Hepatocyte (in vitro differentiated cells): Measurements from ENCODE around the gene UBR3. TPM values are rescaled to one million over a fixed set of nuclear protein-coding genes. Genes with fewer than 3 reads are reported as not detected.
"Not testable (repeated sequence)": the region's sequence is repeated elsewhere in the genome, so short reads cannot be mapped to it uniquely, and the experiment has no call there.

Source experiments
- DNase-seq: peaks from one replicate; pipeline ENCODE4 v3.0.0-alpha.2; 2016; ENCODE audit warnings: low spot score
- H2AFZ ChIP-seq: fragments of 200-600 bp; sonication (generic); 2 replicates; pipeline ENCODE4 v1.6.0; 2016; ENCODE audit warnings: antibody characterized with exemption, mild to moderate bottlenecking
- H3K27ac ChIP-seq: fragments of 200-600 bp; sonication (generic); 2 replicates; pipeline ENCODE4 v1.5.1; 2016; ENCODE audit warnings: mild to moderate bottlenecking
- H3K27me3 ChIP-seq: fragments of 200-600 bp; sonication (generic); 2 replicates; pipeline ENCODE4 v1.6.1; 2016
- H3K36me3 ChIP-seq: fragments of 200-600 bp; sonication (generic); replicated peaks from 2 replicates; pipeline ENCODE4 v1.5.1; 2016; ENCODE audit warnings: low read depth; ENCODE audit not compliant: insufficient read depth
- H3K4me1 ChIP-seq: fragments of 200-600 bp; sonication (generic); 2 replicates; pipeline ENCODE4 v1.5.1; 2016; ENCODE audit warnings: mild to moderate bottlenecking, moderate library complexity; ENCODE audit not compliant: insufficient read depth
- H3K4me2 ChIP-seq: fragments of 200-600 bp; sonication (generic); 2 replicates; pipeline ENCODE4 v1.6.0; 2016
- H3K4me3 ChIP-seq: fragments of 200-600 bp; sonication (generic); 2 replicates; pipeline ENCODE4 v1.5.1; 2016; ENCODE audit warnings: mild to moderate bottlenecking
- H3K79me2 ChIP-seq: fragments of 200-600 bp; sonication (generic); 2 replicates; pipeline ENCODE4 v1.6.0; 2017; ENCODE audit warnings: mild to moderate bottlenecking
- H3K9me2 ChIP-seq: fragments of 200-600 bp; sonication (generic); replicated peaks from 2 replicates; pipeline ENCODE4 v1.6.0; 2017; ENCODE audit warnings: mild to moderate bottlenecking; ENCODE audit not compliant: insufficient read depth
- H3K9me3 ChIP-seq: fragments of 200-600 bp; sonication (generic); 2 replicates; pipeline ENCODE4 v1.5.1; 2016; ENCODE audit warnings: low read depth, mild to moderate bottlenecking
- H4K20me1 ChIP-seq: fragments of 200-600 bp; sonication (generic); 2 replicates; pipeline ENCODE4 v1.6.0; 2016; ENCODE audit warnings: mild to moderate bottlenecking; ENCODE audit not compliant: insufficient read depth, poor library complexity, severe bottlenecking
- EZH2 ChIP-seq: fragments of 200-600 bp; sonication (generic); IDR thresholded peaks from 2 replicates; pipeline ENCODE4 v1.6.1; 2016; ENCODE audit warnings: antibody characterized with exemption, mild to moderate bottlenecking, borderline replicate concordance
- EZH2phosphoT487 ChIP-seq: fragments of 200-600 bp; sonication (generic); IDR thresholded peaks from one replicate; pipeline ENCODE4 v1.6.1; 2018; ENCODE audit warnings: antibody characterized with exemption, mild to moderate bottlenecking, low read depth, moderate library complexity; ENCODE audit not compliant: unreplicated experiment, severe bottlenecking
- WGBS: methylation state at CpG from one replicate; pipeline ENCODE4 v1.1.6; 2016; ENCODE audit warnings: low lambda C conversion rate; ENCODE audit errors: missing lambda C conversion rate; 5-methylcytosine and 5-hydroxymethylcytosine counted together
- polyA plus RNA-seq: library from polyadenylated mRNA; unstranded; fragments of >200 nt; fragmentation: Nextera tagmentation; extraction: Ambion mirVana; gene quantifications from 2 replicates; pipeline ENCODE4 v1.2.1, GENCODE V29; 2016
- total RNA-seq: library from RNA; depleted of rRNA; stranded (reverse); fragments of >200 nt; gene quantifications from 2 replicates; pipeline ENCODE4 v1.2.3, GENCODE V29; 2014
- TF ChIP-seq, protein P1 (sequence below): fragments of 200-600 bp; sonication (generic); IDR thresholded peaks from 2 replicates; pipeline ENCODE4 v1.5.1; 2016; ENCODE audit warnings: antibody characterized with exemption, mild to moderate bottlenecking; ENCODE audit not compliant: poor library complexity

Gene UBR3
- total and polyA plus RNA-seq, 2 experiments from 2014 or later, result 10.1 to 40.4 TPM

DNA sequence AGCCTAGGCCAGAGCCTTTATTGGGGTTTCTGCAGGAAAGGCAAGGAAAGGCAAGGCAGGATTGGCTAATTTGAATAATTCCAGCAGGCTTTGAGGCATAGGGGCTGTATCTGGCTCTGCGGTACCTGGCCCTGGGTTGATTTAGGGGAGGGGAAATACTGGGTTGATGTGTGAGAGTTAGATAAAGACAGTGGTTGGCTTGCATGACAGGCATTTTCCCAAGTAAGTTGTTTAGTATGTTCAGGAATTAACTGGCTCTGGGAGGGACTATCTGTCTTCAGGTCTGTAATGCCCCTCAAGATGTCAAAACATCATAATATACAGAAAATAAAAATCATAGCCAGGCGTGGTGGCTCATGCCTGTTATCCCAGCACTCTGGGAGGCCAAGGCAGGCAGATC is 98.7 kb downstream of the UBR3 start:
- no peak overlapping the region for H3K4me2 ChIP-seq
- no peaks in the 10 kb centered on the region for H3K9me2 ChIP-seq
- H4K20me1 ChIP-seq, result no peaks in the 10 kb centered on the region
- 98% methylated on average over 2 of the region's 2 CpGs for WGBS
- no peaks in the 10 kb centered on the region for H3K9me3 ChIP-seq
- H3K36me3 ChIP-seq, result no peaks in the 10 kb centered on the region
- H3K79me2 ChIP-seq, result no peaks in the 10 kb centered on the region
- no peak overlapping the region for H3K4me3 ChIP-seq
- TF ChIP-seq EZH2phosphoT487 (no peak), EZH2 (no peak)
- TF ChIP-seq, protein P1, sequence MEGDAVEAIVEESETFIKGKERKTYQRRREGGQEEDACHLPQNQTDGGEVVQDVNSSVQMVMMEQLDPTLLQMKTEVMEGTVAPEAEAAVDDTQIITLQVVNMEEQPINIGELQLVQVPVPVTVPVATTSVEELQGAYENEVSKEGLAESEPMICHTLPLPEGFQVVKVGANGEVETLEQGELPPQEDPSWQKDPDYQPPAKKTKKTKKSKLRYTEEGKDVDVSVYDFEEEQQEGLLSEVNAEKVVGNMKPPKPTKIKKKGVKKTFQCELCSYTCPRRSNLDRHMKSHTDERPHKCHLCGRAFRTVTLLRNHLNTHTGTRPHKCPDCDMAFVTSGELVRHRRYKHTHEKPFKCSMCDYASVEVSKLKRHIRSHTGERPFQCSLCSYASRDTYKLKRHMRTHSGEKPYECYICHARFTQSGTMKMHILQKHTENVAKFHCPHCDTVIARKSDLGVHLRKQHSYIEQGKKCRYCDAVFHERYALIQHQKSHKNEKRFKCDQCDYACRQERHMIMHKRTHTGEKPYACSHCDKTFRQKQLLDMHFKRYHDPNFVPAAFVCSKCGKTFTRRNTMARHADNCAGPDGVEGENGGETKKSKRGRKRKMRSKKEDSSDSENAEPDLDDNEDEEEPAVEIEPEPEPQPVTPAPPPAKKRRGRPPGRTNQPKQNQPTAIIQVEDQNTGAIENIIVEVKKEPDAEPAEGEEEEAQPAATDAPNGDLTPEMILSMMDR, result no peak
- H3K27me3 ChIP-seq, result no peaks in the 10 kb centered on the region
- no peaks in the 10 kb centered on the region for H3K4me1 ChIP-seq
- no peak overlapping the region for H3K27ac ChIP-seq
- H2AFZ ChIP-seq, result no peak overlapping the region
- no peak for DNase-seq

DNA sequence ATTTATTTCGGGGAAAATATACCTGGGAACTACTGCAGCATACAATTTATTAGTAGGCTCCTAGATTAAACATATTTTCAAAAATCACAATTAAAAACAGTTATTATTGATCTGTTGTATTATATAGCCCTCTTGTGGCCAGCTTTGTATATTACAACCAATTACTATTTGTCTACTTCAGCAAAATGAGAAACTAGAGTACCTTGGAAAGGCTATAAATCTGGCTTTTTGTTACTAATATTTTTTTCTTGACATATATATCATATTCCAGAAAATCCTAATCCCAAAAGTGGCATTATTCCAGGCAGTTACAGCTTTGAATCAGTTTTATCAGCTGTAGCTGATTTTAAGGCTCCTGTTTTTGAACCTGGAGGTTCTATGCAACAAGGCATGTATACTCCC is 101.2 kb downstream of the UBR3 start:
- H3K4me2 ChIP-seq, result no peak overlapping the region

DNA sequence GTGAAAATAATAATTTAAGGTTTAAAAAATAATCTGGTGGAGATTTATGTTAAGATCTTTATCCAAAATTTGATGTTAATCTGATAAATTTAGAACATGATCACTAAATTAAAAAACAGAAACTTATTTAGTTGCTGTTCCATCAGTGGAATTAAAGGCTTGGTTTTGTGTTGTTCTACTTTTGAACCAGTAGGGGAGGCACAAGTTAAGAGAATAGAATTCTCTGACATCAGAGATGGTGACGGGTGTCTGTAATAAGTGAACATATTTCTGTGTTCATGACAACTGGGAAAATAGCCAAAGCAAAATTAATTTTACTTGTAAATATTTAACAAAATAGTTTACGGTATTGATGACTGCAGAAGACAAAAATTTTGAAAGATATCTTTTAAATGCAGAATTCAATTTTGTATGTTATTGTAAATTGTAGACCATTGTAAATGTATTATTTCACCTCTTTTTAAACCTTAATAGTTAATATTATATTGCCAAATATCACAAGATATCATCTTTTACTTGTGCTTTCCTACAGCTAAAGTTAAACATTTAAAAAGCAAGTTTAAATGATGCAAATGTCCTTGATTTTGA is 106.0 kb downstream of the UBR3 start:
- Histone ChIP-seq H3K4me2 (no peak overlapping the region), H3K36me3 (no peaks in the 10 kb centered on the region), H3K4me1 (no peaks in the 10 kb centered on the region), H4K20me1 (no peaks in the 10 kb centered on the region), H3K9me2 (no peaks in the 10 kb centered on the region), H2AFZ (no peak overlapping the region), H3K9me3 (no peaks in the 10 kb centered on the region), H3K27me3 (no peaks in the 10 kb centered on the region), H3K27ac (no peak overlapping the region), H3K79me2 (no peaks in the 10 kb centered on the region), H3K4me3 (no peak overlapping the region)
- no peak for TF ChIP-seq EZH2phosphoT487
- TF ChIP-seq, protein P1, result peak; percentile 61
- no peak for TF ChIP-seq EZH2
- peak; percentile 38 for DNase-seq
- 57% methylated on average over 2 of the region's 2 CpGs for WGBS

More for the DNA sequence above, 101.2 kb downstream of the UBR3 start:
- no peak overlapping the region for H3K27ac ChIP-seq
- no peak overlapping the region for H2AFZ ChIP-seq
- H4K20me1 ChIP-seq, result no peaks in the 10 kb centered on the region
- H3K4me1 ChIP-seq, result no peaks in the 10 kb centered on the region
- no peaks in the 10 kb centered on the region for H3K27me3 ChIP-seq
- H3K36me3 ChIP-seq, result no peaks in the 10 kb centered on the region
- no peaks in the 10 kb centered on the region for H3K9me2 ChIP-seq
- DNase-seq, result peak; percentile 66
- no peaks in the 10 kb centered on the region for H3K79me2 ChIP-seq
- TF ChIP-seq, protein P1, result peak; percentile 73
- no peak for TF ChIP-seq EZH2phosphoT487
- WGBS, result 34% methylated on average over 1 of the region's 1 CpG
- H3K4me3 ChIP-seq, result no peak overlapping the region
- no peaks in the 10 kb centered on the region for H3K9me3 ChIP-seq

DNA sequence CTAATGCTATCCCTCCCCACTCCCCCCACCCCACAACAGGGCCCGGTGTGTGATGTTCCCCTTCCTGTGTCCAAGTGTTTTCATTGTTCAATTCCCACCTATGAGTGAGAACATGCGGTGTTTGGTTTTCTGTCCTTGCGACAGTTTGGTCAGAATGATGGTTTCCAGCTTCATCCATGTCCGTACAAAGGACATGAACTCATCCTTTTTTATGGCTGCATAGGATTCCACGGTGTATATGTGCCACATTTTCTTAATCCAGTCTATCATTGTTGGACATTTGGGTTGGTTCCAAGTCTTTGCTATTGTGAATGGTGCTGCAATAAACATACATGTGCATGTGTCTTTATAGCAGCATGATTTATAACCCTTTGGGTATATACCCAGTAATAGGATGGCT is 109.4 kb downstream of the UBR3 start:
- not testable (repeated sequence) for H3K27ac ChIP-seq, H3K27me3 ChIP-seq, H3K79me2 ChIP-seq, H3K4me2 ChIP-seq, H3K4me3 ChIP-seq, H2AFZ ChIP-seq, H4K20me1 ChIP-seq, H3K36me3 ChIP-seq, DNase-seq, H3K9me2 ChIP-seq, H3K9me3 ChIP-seq, H3K4me1 ChIP-seq
- WGBS, result 98% methylated on average over 5 of the region's 5 CpGs
